ENCODE measurements around the gene CIC. TPM values are rescaled to one million over a fixed set of nuclear protein-coding genes. Genes with fewer than 3 reads are reported as not detected.

Gene CIC
- total and polyA plus RNA-seq, 5 donors, result 28.6 to 42.7 (median 39.3) TPM

GRCh38 chr19:42230571-42230970 lies 38.5 kb upstream of the CIC start:
- H3K27ac ChIP-seq (ENCODE audit: low read length), result no peak overlapping the region
- no peaks in the 10 kb centered on the region for H3K4me1 ChIP-seq (ENCODE audit: control insufficient read depth, insufficient read depth, low read length)
- H3K27me3 ChIP-seq (ENCODE audit: control insufficient read depth, insufficient read depth), result no peaks in the 10 kb centered on the region
- intact Hi-C loops (cut with DNase I), result no loop called here
- DNase-seq (no peak), ATAC-seq (no peak)
- WGBS, result 84% methylated on average over 4 of the region's 4 CpGs
- H3K4me3 ChIP-seq (ENCODE audit: low read length), result no peak overlapping the region
- H3K9me3 ChIP-seq (ENCODE audit: control insufficient read depth, low read length), result no peaks in the 10 kb centered on the region

GRCh38 chr19:42232435-42232834 lies 36.6 kb upstream of the CIC start:
- Histone ChIP-seq H3K27me3 (ENCODE audit: control insufficient read depth, insufficient read depth) (no peaks in the 10 kb centered on the region), H3K4me1 (ENCODE audit: control insufficient read depth, insufficient read depth, low read length) (no peaks in the 10 kb centered on the region), H3K9me3 (ENCODE audit: control insufficient read depth, low read length) (no peaks in the 10 kb centered on the region), H3K27ac (ENCODE audit: low read length) (no peak overlapping the region), H3K4me3 (ENCODE audit: low read length) (no peak overlapping the region)
- intact Hi-C loops (cut with DNase I), result no loop called here
- 91% methylated on average over 10 of the region's 10 CpGs for WGBS
- no peak for ATAC-seq
- no peak for DNase-seq

- Histone ChIP-seq H3K27ac (ENCODE audit: low read length) (no peak overlapping the region), H3K4me3 (ENCODE audit: low read length) (no peak overlapping the region), H3K27me3 (ENCODE audit: control insufficient read depth, insufficient read depth) (no peaks in the 10 kb centered on the region), H3K4me1 (ENCODE audit: control insufficient read depth, insufficient read depth, low read length) (no peaks in the 10 kb centered on the region), H3K9me3 (ENCODE audit: control insufficient read depth, low read length) (no peaks in the 10 kb centered on the region)
- no peak for DNase-seq
- ATAC-seq, result no peak
- 70% methylated on average over 7 of the region's 7 CpGs for WGBS
- intact Hi-C loops (cut with DNase I), result no loop called here
Measured at GRCh38 chr19:42233106-42233505, 35.9 kb upstream of the CIC start.

- H3K27me3 ChIP-seq (ENCODE audit: control insufficient read depth, insufficient read depth), result no peaks in the 10 kb centered on the region
- no peaks in the 10 kb centered on the region for H3K4me1 ChIP-seq (ENCODE audit: control insufficient read depth, insufficient read depth, low read length)
- H3K9me3 ChIP-seq (ENCODE audit: control insufficient read depth, low read length), result no peaks in the 10 kb centered on the region
- H3K27ac ChIP-seq (ENCODE audit: low read length), result no peak overlapping the region
- 93% methylated on average over 6 of the region's 6 CpGs for WGBS
- no peak for DNase-seq
- no peak for ATAC-seq
- no peak overlapping the region for H3K4me3 ChIP-seq (ENCODE audit: low read length)
- intact Hi-C loops (cut with DNase I), result no loop called here
Measured at GRCh38 chr19:42233678-42234292, 35.3 kb upstream of the CIC start.

GRCh38 chr19:42234364-42234763 lies 34.7 kb upstream of the CIC start:
- no peak for DNase-seq
- 93% methylated on average over 11 of the region's 11 CpGs for WGBS
- intact Hi-C loops (cut with DNase I), result no loop called here
- H3K4me3 ChIP-seq (ENCODE audit: low read length), result no peak overlapping the region
- H3K9me3 ChIP-seq (ENCODE audit: control insufficient read depth, low read length), result no peaks in the 10 kb centered on the region
- ATAC-seq, result no peak
- no peaks in the 10 kb centered on the region for H3K27me3 ChIP-seq (ENCODE audit: control insufficient read depth, insufficient read depth)
- no peaks in the 10 kb centered on the region for H3K4me1 ChIP-seq (ENCODE audit: control insufficient read depth, insufficient read depth, low read length)
- no peak overlapping the region for H3K27ac ChIP-seq (ENCODE audit: low read length)

- 86% methylated on average over 5 of the region's 5 CpGs for WGBS
- ATAC-seq, result no peak
- Histone ChIP-seq H3K4me1 (ENCODE audit: control insufficient read depth, insufficient read depth, low read length) (no peaks in the 10 kb centered on the region), H3K9me3 (ENCODE audit: control insufficient read depth, low read length) (no peaks in the 10 kb centered on the region), H3K27me3 (ENCODE audit: control insufficient read depth, insufficient read depth) (no peaks in the 10 kb centered on the region), H3K4me3 (ENCODE audit: low read length) (no peak overlapping the region), H3K27ac (ENCODE audit: low read length) (no peak overlapping the region)
- DNase-seq, result peak in 1 of 3 donors; percentile 24
- intact Hi-C loops (cut with DNase I), result no loop called here
Measured at GRCh38 chr19:42235181-42235580, 33.9 kb upstream of the CIC start.

- Histone ChIP-seq H3K9me3 (ENCODE audit: control insufficient read depth, low read length) (no peaks in the 10 kb centered on the region), H3K27ac (ENCODE audit: low read length) (no peak overlapping the region), H3K4me1 (ENCODE audit: control insufficient read depth, insufficient read depth, low read length) (no peaks in the 10 kb centered on the region), H3K27me3 (ENCODE audit: control insufficient read depth, insufficient read depth) (no peaks in the 10 kb centered on the region), H3K4me3 (ENCODE audit: low read length) (no peak overlapping the region)
- intact Hi-C loops (cut with DNase I), result no loop called here
- DNase-seq (no peak), ATAC-seq (no peak)
- WGBS, result 83% methylated on average over 10 of the region's 10 CpGs
Measured at GRCh38 chr19:42239544-42240220, 29.4 kb upstream of the CIC start.

GRCh38 chr19:42241279-42241678 lies 27.8 kb upstream of the CIC start:
- no peaks in the 10 kb centered on the region for H3K27me3 ChIP-seq (ENCODE audit: control insufficient read depth, insufficient read depth)
- no peaks in the 10 kb centered on the region for H3K9me3 ChIP-seq (ENCODE audit: control insufficient read depth, low read length)
- peak overlapping the region; percentile 94 for H3K4me3 ChIP-seq (ENCODE audit: low read length)
- WGBS, result 97% methylated on average over 3 of the region's 3 CpGs
- ATAC-seq (no peak), DNase-seq (no peak)
- H3K4me1 ChIP-seq (ENCODE audit: control insufficient read depth, insufficient read depth, low read length), result peaks cover 5% of the 10 kb centered on the region
- intact Hi-C loops (cut with DNase I), result no loop called here
- H3K27ac ChIP-seq (ENCODE audit: low read length), result no peak overlapping the region

GRCh38 chr19:42242069-42242511 lies 27.0 kb upstream of the CIC start:
- no peak for DNase-seq
- Histone ChIP-seq H3K27ac (ENCODE audit: low read length) (peak overlapping the region; percentile 44), H3K4me3 (ENCODE audit: low read length) (peak overlapping the region; percentile 94), H3K9me3 (ENCODE audit: control insufficient read depth, low read length) (no peaks in the 10 kb centered on the region), H3K4me1 (ENCODE audit: control insufficient read depth, insufficient read depth, low read length) (peaks cover 5% of the 10 kb centered on the region), H3K27me3 (ENCODE audit: control insufficient read depth, insufficient read depth) (no peaks in the 10 kb centered on the region)
- WGBS, result under 1% methylated on average over 49 of the region's 49 CpGs
- intact Hi-C loops (cut with DNase I), result no loop called here
- no peak for ATAC-seq

- Histone ChIP-seq H3K4me1 (ENCODE audit: control insufficient read depth, insufficient read depth, low read length) (peaks cover 5% of the 10 kb centered on the region), H3K27me3 (ENCODE audit: control insufficient read depth, insufficient read depth) (no peaks in the 10 kb centered on the region), H3K27ac (ENCODE audit: low read length) (peak within 1 kb of the TSS; percentile 94), H3K9me3 (ENCODE audit: control insufficient read depth, low read length) (no peaks in the 10 kb centered on the region), H3K4me3 (ENCODE audit: low read length) (peak within 1 kb of the TSS; percentile 94)
- ATAC-seq (peak; percentile 89 to 91), DNase-seq (peak; percentile 98 to 99 (median 99))
- under 1% methylated on average over 76 of the region's 76 CpGs for WGBS
- intact Hi-C loops (cut with DNase I), result no loop called here
Measured at GRCh38 chr19:42242512-42243409, 26.3 kb upstream of the CIC start, which contains the start of gene GSK3A. Gene GSK3A (minus strand): TSS chr19:42242602. CDS start chr19:42242465, 137 bp downstream.
